Amniotic stem cell (primary cell): ENCODE results near the gene RNF145.
"Not testable (repeated sequence)": the region's sequence is repeated elsewhere in the genome, so short reads cannot be mapped to it uniquely, and the experiment has no call there.

Experiments
- DNase-seq: peaks from one replicate; lab custom pipeline; 2025; lab: John Stamatoyannopoulos, UW

RNF145 gene

DNA sequence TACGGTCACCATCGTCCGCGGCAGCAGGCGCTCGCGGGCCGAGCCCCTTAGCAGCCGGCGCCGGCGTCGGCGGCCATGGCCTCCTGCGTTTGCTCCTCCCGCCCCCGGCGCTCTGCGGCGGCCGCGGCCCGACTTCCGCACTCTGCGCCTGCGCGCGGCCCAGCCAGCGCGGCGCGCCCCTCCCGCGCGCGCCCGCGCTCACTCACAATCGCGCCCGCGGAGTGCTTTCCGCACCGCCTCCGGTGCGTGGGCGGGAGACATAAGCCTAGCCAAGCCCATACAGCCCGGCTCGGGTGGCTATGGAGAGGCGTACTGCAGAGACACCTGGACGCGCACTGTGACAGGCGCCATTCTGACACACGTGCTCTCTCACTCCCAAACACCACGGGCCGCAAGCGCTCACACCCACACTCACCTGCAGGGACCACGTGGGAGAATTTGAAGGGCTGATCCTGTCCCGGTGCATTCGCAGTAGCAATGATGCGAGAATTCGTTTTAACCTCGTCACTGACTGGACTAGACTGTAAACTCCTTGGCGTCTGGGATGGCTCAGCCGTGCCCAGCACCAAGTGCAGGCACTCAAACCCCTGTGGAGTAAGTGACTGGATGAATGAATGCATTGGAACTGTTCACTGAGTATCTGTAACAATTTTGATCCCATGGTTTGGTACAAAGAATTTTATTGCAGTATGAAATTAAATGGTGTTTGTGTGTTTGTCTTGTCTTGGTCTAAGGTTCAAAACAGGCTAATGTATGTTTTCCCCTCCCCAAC lies at the start of gene RNF145:
TSS of gene RNF145 (minus strand) at position 116 of the 772 bp plus-strand sequence. CDS start 5,936 bp downstream, outside the sequence.
- DNase-seq = peak; percentile 76

DNA sequence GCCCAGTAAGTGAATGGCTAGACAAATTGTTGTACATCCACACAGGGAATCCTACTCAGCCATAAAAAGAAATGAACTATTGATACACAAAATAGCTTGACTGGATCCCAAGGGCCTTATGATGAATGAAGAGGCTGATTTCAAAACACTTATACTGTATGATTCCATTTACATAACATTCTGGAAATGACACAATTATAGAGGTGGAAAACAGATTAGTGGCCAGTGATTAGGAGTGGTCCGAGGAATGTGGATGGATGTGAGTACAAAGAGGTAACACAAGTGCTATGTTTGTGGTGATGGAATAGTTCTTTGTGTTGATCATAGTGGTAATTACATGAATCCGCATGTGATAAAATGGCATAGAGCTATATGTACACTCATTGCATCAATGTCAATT lies 49.0 kb upstream of the RNF145 start:
- DNase-seq = no peak

DNA sequence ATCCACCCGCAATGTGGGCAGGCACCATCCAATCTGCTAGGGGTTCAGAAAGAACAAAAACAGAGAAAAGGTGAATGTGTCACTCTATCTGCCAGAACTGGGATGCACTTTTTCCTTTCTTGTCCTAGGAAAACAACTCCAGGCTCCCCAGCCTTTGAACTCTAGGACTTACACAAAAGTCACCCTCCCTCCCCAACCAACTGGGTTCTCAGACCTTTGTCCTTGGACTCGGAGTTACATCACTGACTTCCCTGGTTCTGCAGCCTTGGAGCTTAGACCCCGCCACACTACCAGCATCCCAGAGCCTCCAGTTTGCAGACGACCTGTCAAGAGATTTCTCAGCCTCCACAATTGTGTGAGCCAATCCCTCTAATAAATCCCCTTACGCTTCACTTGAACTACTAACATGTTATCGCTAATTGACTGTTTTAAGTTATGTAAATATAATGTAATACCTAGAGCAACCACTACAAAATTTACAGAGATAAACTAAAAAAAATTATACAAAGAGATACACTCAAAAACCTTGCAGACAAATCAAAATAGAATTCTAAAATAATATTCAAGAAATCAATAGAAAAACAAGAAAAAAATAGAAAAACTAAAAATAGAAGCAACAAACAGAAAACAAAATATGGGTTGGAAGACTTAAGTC lies 48.4 kb upstream of the RNF145 start:
- no peak for DNase-seq

DNA sequence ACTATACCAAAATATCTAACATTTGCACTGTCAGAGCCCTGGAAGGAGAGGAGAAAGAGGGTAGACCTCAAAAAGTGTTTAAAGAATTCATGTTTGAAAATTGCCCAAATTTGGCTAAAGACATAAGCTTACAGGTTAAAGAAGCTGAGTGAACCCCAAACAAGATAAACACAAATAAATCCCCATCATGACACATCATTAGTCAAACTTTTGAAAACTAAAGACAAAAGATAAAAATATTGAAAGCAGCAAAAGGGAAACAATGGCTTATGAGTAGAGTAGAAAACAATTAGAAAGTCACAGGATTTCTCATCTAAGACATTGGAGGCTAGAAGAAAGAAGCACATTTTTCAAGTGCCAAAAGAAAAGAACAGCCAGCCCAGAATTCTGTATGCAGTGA lies 47.7 kb upstream of the RNF145 start:
- DNase-seq = no peak

- no peak for DNase-seq
Measured at GRCh38 chr5:159252195-159252594, 42.8 kb upstream of the RNF145 start.

- DNase-seq = no peak
Measured at GRCh38 chr5:159249158-159249557, 39.8 kb upstream of the RNF145 start.

GRCh38 chr5:159244890-159245289 lies 35.5 kb upstream of the RNF145 start:
- no peak for DNase-seq

DNA sequence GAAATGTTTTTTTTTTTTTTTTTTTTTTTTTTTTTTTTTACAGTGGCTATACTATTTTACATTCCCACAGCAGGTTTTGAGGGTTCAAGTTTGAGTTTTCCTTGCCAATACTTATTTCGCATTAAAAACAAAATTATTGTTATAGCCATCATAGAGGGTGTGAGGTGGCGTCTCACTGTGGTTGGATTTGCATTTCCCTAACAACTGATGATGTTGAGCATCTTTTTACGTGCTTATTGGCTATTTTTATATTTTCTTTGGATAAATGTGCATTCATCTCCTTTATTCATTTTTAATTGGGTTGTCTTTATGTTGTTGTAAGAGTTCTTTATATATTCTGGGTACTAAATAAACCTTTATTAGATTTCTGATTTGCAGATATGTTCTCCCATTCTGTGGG lies 34.8 kb upstream of the RNF145 start:
- DNase-seq = no peak

DNA sequence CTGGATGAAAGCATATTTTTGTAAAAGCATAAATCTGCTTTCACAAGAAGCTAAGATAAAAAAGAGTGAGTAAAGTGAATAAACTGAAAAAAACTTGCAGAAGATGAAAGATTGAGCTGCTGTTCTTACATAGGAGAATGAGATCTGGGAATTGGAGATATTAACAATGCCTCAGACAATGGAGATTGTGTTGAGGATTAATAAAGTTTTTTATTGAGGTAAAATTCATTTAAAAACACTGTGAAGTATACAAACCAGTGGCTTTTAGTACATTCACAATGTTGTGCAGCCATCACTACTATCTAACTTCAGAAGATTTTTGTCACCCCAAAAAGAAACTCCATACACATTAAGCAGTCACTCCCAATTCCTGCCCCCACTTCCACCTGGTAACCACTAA lies 34.0 kb upstream of the RNF145 start:
- DNase-seq = no peak

DNA sequence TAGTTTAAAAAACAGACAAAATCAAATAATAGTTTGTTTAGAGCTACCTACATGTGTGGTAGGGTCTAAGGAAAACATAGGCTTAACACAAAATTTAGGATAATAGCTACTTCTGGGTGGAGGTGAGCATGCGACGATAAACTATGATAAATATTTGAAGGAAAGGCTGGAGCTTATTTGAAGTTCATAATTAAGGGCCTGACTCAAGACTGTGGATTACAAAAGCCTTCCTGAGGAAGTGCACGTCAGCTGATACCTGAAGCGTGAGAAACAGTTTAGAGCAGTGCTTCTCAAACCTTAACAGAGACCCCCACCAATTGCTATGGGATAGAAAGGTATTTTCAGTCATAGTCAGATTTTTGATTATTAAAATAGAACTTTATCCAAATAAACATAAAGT lies 33.3 kb upstream of the RNF145 start:
- no peak for DNase-seq

DNA sequence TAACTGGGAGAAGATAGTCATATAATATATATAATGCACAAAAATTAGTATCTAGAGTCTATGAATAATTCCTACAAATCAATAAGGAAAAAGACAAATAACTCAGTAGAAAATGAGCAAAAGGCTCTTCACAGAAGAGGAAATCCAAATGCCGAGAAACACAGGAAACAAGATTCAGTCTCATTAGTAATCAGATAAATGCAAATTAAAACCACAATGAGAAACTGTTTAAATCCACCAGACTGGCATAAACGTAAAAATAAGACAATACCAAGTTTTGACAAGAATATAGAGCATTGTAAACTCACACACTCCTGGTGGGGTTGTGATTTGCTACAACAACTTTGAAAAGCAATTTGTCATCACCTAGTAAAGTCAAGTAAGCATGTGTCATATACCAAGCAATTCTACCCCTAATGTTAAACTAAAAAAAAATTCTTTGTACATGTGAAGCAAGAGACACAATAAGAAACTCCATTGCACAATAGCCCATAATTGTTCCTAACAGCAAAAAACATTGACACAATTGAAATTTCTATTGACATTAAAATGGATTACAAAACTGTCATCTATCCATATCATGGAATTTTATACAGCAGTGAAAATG lies 32.7 kb upstream of the RNF145 start:
- DNase-seq = no peak

GRCh38 chr5:159240301-159240870 lies 31.0 kb upstream of the RNF145 start:
- peak; percentile 10 for DNase-seq

DNA sequence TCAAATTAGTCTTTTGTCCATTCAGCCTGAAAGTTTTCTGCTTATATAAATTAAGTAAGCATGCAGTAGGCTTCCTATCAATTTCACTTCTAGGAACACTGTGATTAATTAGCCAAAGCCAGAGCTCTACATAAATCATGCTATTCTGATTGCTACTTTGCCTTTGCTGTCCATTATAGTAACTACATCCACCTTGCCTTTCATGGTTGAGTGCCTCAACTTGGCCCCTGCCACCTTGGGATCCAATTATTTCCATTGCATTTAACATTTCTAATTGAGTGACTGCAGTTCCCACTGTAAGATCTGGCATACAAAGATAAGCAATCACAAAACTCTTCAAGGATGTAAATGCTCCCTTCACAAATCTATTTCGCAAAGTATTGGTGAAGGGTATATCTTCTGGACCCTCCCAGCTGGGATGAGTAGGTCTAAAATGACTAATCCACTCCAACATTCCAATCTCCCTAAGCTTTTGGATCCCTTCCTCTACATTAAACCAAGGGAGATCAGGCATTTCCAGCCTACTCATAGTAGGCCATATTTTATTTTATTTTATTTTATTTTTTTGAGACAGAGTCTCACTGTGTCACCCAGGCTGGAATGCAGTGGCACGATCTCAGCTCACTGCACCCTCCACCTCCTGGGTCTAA lies 26.6 kb upstream of the RNF145 start:
- DNase-seq = not testable (repeated sequence)

- no peak for DNase-seq
Measured at GRCh38 chr5:159231167-159231566, 21.8 kb upstream of the RNF145 start.

- DNase-seq = no peak
Measured at GRCh38 chr5:159230657-159231056, 21.3 kb upstream of the RNF145 start.

DNA sequence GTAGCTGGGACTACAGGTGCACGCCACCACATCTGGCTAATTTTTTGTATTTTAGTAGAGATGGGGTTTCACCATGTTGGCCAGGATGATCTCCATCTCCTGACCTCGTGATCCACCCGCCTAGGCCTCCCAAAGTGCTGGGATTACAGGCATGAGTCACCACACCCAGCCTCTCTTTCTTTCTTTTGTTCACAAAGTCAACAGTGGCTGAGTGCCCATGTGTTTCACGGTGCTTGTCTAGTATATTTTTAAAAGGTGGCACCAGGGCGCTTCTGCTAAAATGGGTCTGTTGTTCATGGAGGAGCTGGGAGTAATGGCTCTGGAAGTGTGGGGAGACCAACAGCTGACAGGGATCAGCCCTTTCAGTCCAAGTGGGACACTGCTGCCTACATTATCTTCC lies 18.7 kb upstream of the RNF145 start:
- DNase-seq = not testable (repeated sequence)

- DNase-seq = no peak
Measured at GRCh38 chr5:159227452-159227851, 18.1 kb upstream of the RNF145 start.

- DNase-seq = no peak
Measured at GRCh38 chr5:159226451-159226850, 17.1 kb upstream of the RNF145 start.

GRCh38 chr5:159224471-159224870 lies 15.1 kb upstream of the RNF145 start:
- DNase-seq = no peak

GRCh38 chr5:159223469-159223868 lies 14.1 kb upstream of the RNF145 start:
- no peak for DNase-seq

- no peak for DNase-seq
Measured at GRCh38 chr5:159220206-159220605, 10.9 kb upstream of the RNF145 start.

GRCh38 chr5:159218595-159219023 lies 9.3 kb upstream of the RNF145 start:
- DNase-seq = no peak
